Measurements from ENCODE around the gene PCSK6.

DNA sequence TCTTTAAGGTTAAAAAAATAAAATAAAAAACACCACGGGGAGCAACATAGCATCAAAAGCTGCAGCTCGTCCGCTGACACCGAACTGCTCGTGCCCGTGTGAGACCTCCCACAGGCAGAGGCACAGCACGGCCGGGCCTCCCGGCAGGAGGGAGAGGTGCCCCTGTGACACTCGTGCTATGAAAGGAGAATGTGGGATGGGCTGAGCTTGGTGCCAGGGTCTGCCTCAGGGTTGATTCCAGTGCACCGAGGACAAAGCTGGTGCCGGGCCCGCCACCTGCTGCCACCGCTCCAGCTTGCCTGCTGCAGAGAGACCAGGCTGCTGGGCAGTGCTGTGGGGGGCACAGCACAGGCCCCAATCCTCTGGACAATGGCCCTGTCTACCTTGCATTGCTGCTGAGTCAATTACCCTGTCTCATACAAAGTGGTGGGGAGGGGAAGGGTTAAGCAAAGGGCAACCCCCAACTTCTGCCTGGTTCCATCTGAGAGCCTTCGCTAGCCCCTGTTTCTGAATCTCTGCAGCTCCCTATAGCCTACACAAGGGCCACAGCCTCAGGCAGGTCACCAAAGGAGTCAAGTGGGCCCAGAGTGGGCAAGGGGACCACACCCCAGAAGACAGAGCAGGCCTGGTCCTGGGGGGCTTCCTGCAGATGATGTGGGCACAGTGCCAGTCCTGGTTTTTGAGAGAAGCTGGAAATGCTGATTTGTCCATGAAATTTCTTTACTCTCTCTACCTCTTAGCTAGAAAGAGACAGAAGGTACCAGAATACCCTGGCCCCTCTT, 120.5 kb downstream of the PCSK6 start:
- TF ChIP-seq, protein P1, sequence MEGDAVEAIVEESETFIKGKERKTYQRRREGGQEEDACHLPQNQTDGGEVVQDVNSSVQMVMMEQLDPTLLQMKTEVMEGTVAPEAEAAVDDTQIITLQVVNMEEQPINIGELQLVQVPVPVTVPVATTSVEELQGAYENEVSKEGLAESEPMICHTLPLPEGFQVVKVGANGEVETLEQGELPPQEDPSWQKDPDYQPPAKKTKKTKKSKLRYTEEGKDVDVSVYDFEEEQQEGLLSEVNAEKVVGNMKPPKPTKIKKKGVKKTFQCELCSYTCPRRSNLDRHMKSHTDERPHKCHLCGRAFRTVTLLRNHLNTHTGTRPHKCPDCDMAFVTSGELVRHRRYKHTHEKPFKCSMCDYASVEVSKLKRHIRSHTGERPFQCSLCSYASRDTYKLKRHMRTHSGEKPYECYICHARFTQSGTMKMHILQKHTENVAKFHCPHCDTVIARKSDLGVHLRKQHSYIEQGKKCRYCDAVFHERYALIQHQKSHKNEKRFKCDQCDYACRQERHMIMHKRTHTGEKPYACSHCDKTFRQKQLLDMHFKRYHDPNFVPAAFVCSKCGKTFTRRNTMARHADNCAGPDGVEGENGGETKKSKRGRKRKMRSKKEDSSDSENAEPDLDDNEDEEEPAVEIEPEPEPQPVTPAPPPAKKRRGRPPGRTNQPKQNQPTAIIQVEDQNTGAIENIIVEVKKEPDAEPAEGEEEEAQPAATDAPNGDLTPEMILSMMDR (IDR thresholded peaks at IDR 0.05) = no peak
- TF ChIP-seq POLR2A (IDR thresholded peaks at IDR 0.05) = no peak

Data from Peyer's patch (tissue), 4 donors.